ENCODE measurements around the gene AKT1. TPM values are rescaled to one million over a fixed set of nuclear protein-coding genes. Genes with fewer than 3 reads are reported as not detected.

AKT1 gene
- total RNA-seq, 2 experiments from 2014 or later = 116 to 121 TPM

DNA sequence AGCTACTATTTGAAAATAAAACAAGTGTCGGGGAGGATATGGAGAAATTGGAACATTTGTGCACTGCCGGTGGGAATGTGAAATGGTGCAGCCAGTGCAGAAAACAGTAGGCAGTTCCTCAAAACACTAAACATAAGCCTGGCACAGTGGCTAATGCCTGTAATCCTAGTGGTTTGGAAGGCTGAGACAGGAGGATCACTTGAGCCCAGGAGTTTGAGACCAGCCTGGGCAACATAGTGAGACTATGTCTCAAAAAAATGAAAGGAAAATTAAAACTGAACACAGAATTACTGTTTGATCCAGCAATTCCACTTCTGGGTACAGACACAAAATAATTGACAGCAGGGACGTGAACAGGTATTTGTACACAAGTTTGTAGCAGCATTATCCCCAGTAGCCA, 30.0 kb downstream of the AKT1 start:
- H3K36me3 Mint-ChIP-seq (ENCODE audit: low read depth) = peaks cover 20% of the 10 kb centered on the region
- DNase-seq (no peak), ATAC-seq (no peak)
- no peak overlapping the region for H3K27ac Mint-ChIP-seq
- TF ChIP-seq, protein P1, sequence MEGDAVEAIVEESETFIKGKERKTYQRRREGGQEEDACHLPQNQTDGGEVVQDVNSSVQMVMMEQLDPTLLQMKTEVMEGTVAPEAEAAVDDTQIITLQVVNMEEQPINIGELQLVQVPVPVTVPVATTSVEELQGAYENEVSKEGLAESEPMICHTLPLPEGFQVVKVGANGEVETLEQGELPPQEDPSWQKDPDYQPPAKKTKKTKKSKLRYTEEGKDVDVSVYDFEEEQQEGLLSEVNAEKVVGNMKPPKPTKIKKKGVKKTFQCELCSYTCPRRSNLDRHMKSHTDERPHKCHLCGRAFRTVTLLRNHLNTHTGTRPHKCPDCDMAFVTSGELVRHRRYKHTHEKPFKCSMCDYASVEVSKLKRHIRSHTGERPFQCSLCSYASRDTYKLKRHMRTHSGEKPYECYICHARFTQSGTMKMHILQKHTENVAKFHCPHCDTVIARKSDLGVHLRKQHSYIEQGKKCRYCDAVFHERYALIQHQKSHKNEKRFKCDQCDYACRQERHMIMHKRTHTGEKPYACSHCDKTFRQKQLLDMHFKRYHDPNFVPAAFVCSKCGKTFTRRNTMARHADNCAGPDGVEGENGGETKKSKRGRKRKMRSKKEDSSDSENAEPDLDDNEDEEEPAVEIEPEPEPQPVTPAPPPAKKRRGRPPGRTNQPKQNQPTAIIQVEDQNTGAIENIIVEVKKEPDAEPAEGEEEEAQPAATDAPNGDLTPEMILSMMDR (IDR thresholded peaks at IDR 0.05) = no peak
- CTCF ChIA-PET = interaction anchor here (0.7 to 5.4 kb wide), 2 partner anchors 29 to 61 kb away, joined by 3 to 28 read pairs; no protein-coding TSS in a partner anchor
- peaks cover 8% of the 10 kb centered on the region for H3K4me1 Mint-ChIP-seq (ENCODE audit: low read depth)
- no peaks in the 10 kb centered on the region for H3K27me3 Mint-ChIP-seq
- POLR2A ChIA-PET = interaction anchor here (0.9 to 1.2 kb wide), 2 partner anchors 15 to 28 kb away, joined by 3 read pairs; no protein-coding TSS in a partner anchor
- intact Hi-C loops (cut with micrococcal nuclease) = no loop called here
- H3K4me3 Mint-ChIP-seq = no peak overlapping the region
- no peaks in the 10 kb centered on the region for H3K9me3 Mint-ChIP-seq

DNA sequence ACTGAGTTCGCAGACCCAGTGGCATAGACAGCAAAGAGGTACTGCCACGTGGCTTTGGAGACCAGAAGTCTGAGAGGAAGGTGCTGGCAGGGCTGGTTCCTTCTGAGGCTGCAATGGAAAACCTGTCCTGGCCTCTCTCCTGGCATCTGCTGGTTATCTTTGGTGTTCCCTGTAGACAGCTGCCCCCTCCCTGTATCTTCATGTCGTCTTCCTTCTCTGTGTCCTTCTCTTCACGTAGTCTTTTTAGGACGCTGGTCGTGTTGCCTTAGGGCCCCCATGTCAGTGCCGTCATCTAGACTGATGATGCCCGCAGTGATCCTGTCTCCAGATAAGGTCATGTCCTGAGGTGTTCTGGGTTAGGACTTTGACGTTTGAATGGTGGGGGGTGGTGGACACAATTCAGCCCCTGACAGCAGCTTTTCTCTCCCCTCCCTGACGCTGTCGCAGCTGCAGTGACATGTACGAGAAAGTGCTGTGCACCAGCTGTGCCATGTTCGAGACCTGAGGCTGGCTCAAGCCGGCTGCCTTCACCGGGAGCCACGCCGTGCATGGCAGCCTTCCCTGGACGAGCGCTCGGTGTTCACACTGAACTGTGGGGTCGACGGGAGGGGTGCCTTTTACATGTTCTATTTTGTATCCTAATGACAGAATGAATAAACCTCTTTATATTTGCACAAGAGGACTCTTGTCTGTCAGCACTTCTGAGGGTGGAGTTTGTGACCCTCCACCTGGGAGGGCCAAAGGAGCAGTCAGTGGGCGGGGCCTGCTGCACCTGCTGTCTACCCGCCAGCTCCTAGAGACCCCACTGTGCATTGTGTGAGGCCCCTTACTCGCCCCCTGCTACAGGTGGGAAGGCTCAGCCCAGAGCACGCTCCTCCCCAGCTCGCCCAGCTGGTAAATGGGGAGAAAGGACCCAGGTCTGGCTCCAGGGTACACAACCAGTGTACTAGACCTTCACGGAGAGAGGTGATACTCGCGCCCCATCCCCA, 36.3 kb downstream of the AKT1 start:
- ChIA-PET CTCF (interaction anchor here (0.6 to 2.2 kb wide), 3 partner anchors 9 to 1366 kb away, joined by 3 to 10 read pairs (median 4); no protein-coding TSS in a partner anchor), POLR2A (interaction anchor here (0.6 to 1.3 kb wide), 3 partner anchors 11 to 463 kb away, joined by 3 read pairs; no protein-coding TSS in a partner anchor)
- Mint-ChIP-seq H3K4me1 (ENCODE audit: low read depth) (peaks cover 31% of the 10 kb centered on the region), H3K27ac (peak overlapping the region; percentile 16), H3K36me3 (ENCODE audit: low read depth) (peaks cover 41% of the 10 kb centered on the region), H3K4me3 (no peak overlapping the region), H3K27me3 (no peaks in the 10 kb centered on the region), H3K9me3 (no peaks in the 10 kb centered on the region)
- TF ChIP-seq, protein P1 (IDR thresholded peaks at IDR 0.05) = no peak
- DNase-seq = no peak
- intact Hi-C loops (cut with micrococcal nuclease) = no loop called here
- no peak for ATAC-seq

DNA sequence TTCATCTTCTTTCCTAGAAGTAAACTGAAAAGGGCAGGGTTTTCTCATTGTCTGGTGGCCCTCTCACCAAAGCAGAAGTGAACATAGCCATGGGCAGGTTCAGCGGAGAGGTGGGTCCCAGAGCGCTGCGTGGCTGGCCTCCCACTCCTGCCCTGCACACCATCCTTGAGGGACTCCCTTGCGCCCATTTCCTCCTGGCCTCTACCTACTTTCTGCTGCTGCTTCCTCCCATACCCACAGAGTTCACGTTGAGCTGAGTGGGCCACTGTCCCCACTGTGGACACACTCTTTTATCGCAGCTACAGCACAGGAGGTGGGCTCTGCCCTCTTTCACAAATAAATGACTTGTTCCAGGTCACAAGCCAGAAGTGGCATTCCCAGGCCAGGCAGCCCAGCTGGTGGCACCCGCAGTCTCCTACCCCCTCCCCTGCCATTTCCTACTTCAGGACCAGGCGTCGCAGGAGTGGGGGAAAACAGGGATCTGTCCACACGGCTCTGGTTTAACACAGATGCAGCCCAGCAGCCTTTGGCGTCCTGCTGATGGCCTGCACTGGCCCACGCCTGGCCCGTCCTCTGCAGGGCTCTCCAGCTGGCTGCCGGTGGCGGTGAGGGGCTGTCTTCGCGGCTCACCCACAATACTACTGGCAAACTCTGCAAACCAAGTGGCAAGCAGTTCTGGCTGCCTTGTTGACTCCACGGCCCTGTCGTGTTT, 37.7 kb downstream of the AKT1 start:
- intact Hi-C loops (cut with micrococcal nuclease) = no loop called here
- no peak overlapping the region for H3K4me3 Mint-ChIP-seq
- peak overlapping the region; percentile 88 for H3K27ac Mint-ChIP-seq
- H3K9me3 Mint-ChIP-seq = no peaks in the 10 kb centered on the region
- DNase-seq = no peak
- POLR2A ChIA-PET = interaction anchor here (1.0 to 1.1 kb wide), 3 partner anchors 11 to 38 kb away, joined by 3 to 4 read pairs (median 3); no protein-coding TSS in a partner anchor
- no peaks in the 10 kb centered on the region for H3K27me3 Mint-ChIP-seq
- TF ChIP-seq, protein P1 (IDR thresholded peaks at IDR 0.05) = no peak
- H3K36me3 Mint-ChIP-seq (ENCODE audit: low read depth) = peaks cover 48% of the 10 kb centered on the region
- H3K4me1 Mint-ChIP-seq (ENCODE audit: low read depth) = peaks cover 39% of the 10 kb centered on the region
- no peak for ATAC-seq
- CTCF ChIA-PET = interaction anchor here (0.7 to 1.9 kb wide), 4 partner anchors 11 to 70 kb away, joined by 4 to 10 read pairs (median 5); no protein-coding TSS in a partner anchor

DNA sequence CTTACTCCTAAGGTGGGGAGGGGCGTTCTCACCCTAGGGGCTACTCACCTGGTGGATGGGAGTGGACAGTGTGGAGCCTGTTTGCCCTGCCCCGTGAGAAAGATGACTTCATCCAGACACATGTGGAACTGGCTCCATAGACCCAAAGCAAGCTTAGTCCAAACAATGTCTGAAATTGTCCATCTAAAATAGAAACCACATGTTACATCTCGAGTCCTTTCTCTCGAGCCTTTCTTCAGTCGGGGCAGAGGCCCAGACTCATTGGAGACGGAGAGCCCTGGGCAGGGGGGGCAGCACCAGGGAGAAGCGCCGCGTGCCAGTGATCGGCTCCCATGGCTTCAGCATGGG, 38.3 kb downstream of the AKT1 start:
- Mint-ChIP-seq H3K27me3 (no peaks in the 10 kb centered on the region), H3K9me3 (no peaks in the 10 kb centered on the region), H3K4me1 (ENCODE audit: low read depth) (peaks cover 39% of the 10 kb centered on the region), H3K36me3 (ENCODE audit: low read depth) (peaks cover 46% of the 10 kb centered on the region), H3K27ac (peak overlapping the region; percentile 88), H3K4me3 (no peak overlapping the region)
- ATAC-seq (no peak), DNase-seq (no peak)
- ChIA-PET POLR2A (interaction anchor here (0.8 to 1.1 kb wide), 4 partner anchors 9 to 39 kb away, joined by 3 to 4 read pairs (median 3); no protein-coding TSS in a partner anchor), CTCF (interaction anchor here (0.7 to 1.9 kb wide), 5 partner anchors 11 to 70 kb away, joined by 4 to 10 read pairs (median 4); no protein-coding TSS in a partner anchor)
- TF ChIP-seq, protein P1 (IDR thresholded peaks at IDR 0.05) = no peak
- intact Hi-C loops (cut with micrococcal nuclease) = no loop called here
